Common myeloid progenitor, CD34-positive (primary cell): Measurements from ENCODE around the gene FTO.

Experiments used
- CTCF ChIA-PET: fragments of 350-600 bp; sonication (Branson Sonifier 250); formaldehyde crosslinking; loops from one replicate; lab custom pipeline; 2021; ENCODE audit warnings: antibody characterized with exemption; lab: Charles Lee
- POLR2A ChIA-PET: fragments of 350-600 bp; sonication (Branson Sonifier 250); formaldehyde crosslinking; loops from one replicate; lab custom pipeline; 2021; ENCODE audit warnings: antibody characterized with exemption; lab: Charles Lee
- DNase-seq, 3 donors: peaks; one replicate each; pipeline versions ENCODE4 v3.0.0 to v3.0.0-alpha.2; 2013
- H3K27ac ChIP-seq, 2 experiments: 1 replicate in 1 of 2; 2 replicates in 1 of 2; pipeline ENCODE4 v1.7.0; 2013; ENCODE audit warnings: inconsistent platforms in 2 of 2, low read length in 2 of 2, mild to moderate bottlenecking in 2 of 2, low read depth in 1 of 2, moderate library complexity in 1 of 2; ENCODE audit not compliant: severe bottlenecking in 2 of 2, insufficient read depth in 1 of 2, poor library complexity in 1 of 2
- H3K27me3 ChIP-seq, 5 experiments: replicated peaks in 2 of 5; 1 replicate in 3 of 5; 2 replicates in 2 of 5; pipeline versions ENCODE4 v1.6.1 to v1.7.0; 2013; ENCODE audit warnings: low read length in 4 of 5, mild to moderate bottlenecking in 2 of 5, moderate library complexity in 2 of 5, inconsistent platforms in 1 of 5; ENCODE audit not compliant: insufficient read depth in 5 of 5, control insufficient read depth in 4 of 5
- H3K36me3 ChIP-seq, 4 experiments: 1 replicate in 2 of 4; 2 replicates in 2 of 4; pipeline versions ENCODE4 v1.6.1 to v1.7.0; 2013; ENCODE audit warnings: low read length in 3 of 4, control low read depth in 1 of 4, mild to moderate bottlenecking in 1 of 4; ENCODE audit not compliant: control insufficient read depth in 4 of 4, insufficient read depth in 4 of 4
- H3K4me1 ChIP-seq, 4 experiments: 1 replicate in 3 of 4; 2 replicates in 1 of 4; pipeline versions ENCODE4 v1.6.1 to v1.7.1; 2013; ENCODE audit warnings: low read length in 3 of 4, mild to moderate bottlenecking in 3 of 4, control low read depth in 1 of 4, inconsistent platforms in 1 of 4, moderate library complexity in 1 of 4; ENCODE audit not compliant: control insufficient read depth in 4 of 4, insufficient read depth in 4 of 4; ENCODE audit errors: control extremely low read depth in 1 of 4
- H3K4me3 ChIP-seq, 7 experiments: 1 replicate in 4 of 7; 2 replicates in 3 of 7; pipeline versions ENCODE4 v1.5.1 to v1.7.0; 2013; ENCODE audit warnings: mild to moderate bottlenecking in 7 of 7, low read length in 6 of 7, moderate library complexity in 6 of 7, inconsistent platforms in 2 of 7, low read depth in 2 of 7, control low read depth in 1 of 7; ENCODE audit not compliant: insufficient read depth in 4 of 7, control insufficient read depth in 1 of 7; ENCODE audit errors: extremely low read depth in 1 of 7
- H3K9me3 ChIP-seq, 5 experiments: 1 replicate in 4 of 5; 2 replicates in 1 of 5; pipeline versions ENCODE4 v1.6.1 to v1.7.1; 2013; ENCODE audit warnings: low read length in 4 of 5, mild to moderate bottlenecking in 2 of 5, inconsistent platforms in 1 of 5, low read depth in 1 of 5, moderate library complexity in 1 of 5; ENCODE audit not compliant: control insufficient read depth in 4 of 5, insufficient read depth in 2 of 5; ENCODE audit errors: control extremely low read depth in 1 of 5
- WGBS: methylation state at CpG from one replicate; pipeline ENCODE4 v1.1.5; 2013; ENCODE audit not compliant: insufficient coverage; 5-methylcytosine and 5-hydroxymethylcytosine counted together

FTO gene

DNA sequence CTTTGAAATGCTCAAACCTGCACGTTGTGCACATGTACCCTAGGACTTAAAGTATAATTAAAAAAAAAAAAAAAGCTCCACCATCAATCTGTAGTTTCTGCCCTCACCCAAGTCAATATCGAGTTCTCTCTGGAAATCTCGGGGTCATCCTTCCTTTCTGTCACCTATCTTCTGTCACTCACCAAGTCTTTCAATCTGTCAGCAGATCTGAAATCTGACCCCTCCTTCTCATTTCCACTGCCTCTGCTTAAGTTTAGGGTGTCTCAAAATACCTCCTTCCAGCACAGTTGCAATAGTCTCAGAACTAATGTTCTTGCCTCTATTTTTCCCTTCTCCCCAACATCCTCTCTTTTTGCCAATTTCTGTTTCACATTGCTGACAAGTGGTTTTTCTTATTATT, 32.3 kb downstream of the FTO start:
- POLR2A ChIA-PET = no interaction called here
- Histone ChIP-seq H3K9me3 (no peaks in the 10 kb centered on the region), H3K27me3 (no peaks in the 10 kb centered on the region), H3K4me1 (no peaks in the 10 kb centered on the region), H3K27ac (no peak overlapping the region), H3K36me3 (no peaks in the 10 kb centered on the region), H3K4me3 (no peak overlapping the region)
- CTCF ChIA-PET = no interaction called here
- WGBS = 92% methylated on average over 2 of the region's 3 CpGs
- DNase-seq = no peak

DNA sequence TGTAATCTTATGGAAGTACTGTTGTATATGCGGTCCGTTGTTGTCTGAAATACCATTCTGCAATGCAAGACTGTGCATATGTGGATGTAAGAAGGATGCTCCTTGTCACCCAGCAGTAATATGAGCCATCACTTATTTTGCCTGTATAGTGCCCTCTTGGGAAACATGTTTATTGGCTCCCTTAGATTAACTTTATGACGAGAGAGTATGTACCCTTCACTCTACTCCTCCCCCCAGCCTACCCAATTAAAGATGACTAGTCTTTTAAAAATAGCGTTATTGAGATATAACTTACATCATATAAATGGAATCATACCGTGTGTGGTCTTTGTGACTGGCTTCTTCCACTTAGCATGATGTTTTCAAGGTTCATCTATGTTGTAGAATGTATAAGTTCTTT, 33.6 kb downstream of the FTO start:
- CTCF ChIA-PET = no interaction called here
- POLR2A ChIA-PET = no interaction called here
- WGBS = 94% methylated on average over 2 of the region's 5 CpGs

DNA sequence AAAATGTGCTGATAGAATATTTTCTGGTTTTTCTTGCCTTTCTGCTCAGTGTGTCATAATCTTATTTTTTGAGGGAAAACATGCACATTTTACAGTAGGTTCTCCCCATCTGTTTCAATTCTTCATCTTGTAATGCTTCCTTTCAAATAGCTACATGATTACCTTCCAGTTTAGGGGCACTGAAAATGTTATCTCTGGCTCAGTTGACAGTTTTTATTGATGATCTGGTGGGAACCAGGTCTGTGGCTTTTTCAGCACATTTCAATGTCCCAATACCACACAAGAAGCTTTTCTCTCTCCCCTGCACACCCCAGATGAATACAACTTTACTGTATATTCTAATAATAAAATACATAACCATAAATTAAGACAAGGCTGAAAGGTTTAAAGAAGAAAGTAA, 36.5 kb downstream of the FTO start:
- CTCF ChIA-PET = no interaction called here
- DNase-seq = no peak
- no peaks in the 10 kb centered on the region for H3K27me3 ChIP-seq
- no peak overlapping the region for H3K4me3 ChIP-seq
- peaks cover 0 to 8% (median 5%) of the 10 kb centered on the region in 4 experiments for H3K4me1 ChIP-seq
- H3K9me3 ChIP-seq = no peaks in the 10 kb centered on the region
- POLR2A ChIA-PET = no interaction called here
- no peak overlapping the region for H3K27ac ChIP-seq
- H3K36me3 ChIP-seq = no peaks in the 10 kb centered on the region

More for the DNA sequence above, 33.6 kb downstream of the FTO start:
- H3K9me3 ChIP-seq = no peaks in the 10 kb centered on the region
- H3K36me3 ChIP-seq = no peaks in the 10 kb centered on the region
- no peak overlapping the region for H3K27ac ChIP-seq
- no peak for DNase-seq
- no peaks in the 10 kb centered on the region for H3K27me3 ChIP-seq
- H3K4me3 ChIP-seq = no peak overlapping the region
- H3K4me1 ChIP-seq = no peaks in the 10 kb centered on the region

DNA sequence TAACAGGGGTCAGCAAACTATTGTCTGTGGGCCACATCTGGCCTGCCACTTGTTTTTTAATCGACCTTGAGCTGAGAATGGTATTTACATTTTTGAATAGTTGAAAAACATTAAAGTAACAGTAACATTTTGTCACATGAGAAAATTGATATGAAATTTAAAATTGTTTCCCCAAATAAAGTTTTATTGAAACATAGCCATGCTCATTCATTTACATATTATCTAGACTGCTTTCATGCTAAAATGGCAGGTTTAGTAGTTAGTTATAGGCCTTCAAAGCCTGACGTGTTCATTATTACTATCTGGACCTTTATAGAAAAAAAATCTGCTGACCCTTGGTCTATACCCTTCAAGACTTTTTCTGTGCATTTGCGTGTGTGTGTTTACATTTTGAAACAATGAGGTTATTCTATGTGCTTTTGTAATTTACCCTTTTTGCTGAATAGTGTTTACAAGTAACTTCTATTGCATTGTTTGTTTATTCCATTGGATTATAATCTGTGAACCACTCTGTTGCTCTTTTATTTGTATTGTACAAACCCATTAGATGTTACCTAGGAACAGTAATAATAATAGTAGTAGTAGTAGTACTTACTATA, 37.1 kb downstream of the FTO start:
- H3K27ac ChIP-seq = no peak overlapping the region
- ChIA-PET POLR2A (no interaction called here), CTCF (interaction anchor here (1.0 kb wide), 1 partner anchor 13 kb away, joined by 3 read pairs; no protein-coding TSS in a partner anchor)
- H3K4me3 ChIP-seq = no peak overlapping the region
- no peaks in the 10 kb centered on the region for H3K9me3 ChIP-seq
- H3K36me3 ChIP-seq = no peaks in the 10 kb centered on the region
- 100% methylated on average over 1 of the region's 3 CpGs for WGBS
- peaks cover 0 to 8% (median 5%) of the 10 kb centered on the region in 4 experiments for H3K4me1 ChIP-seq
- no peaks in the 10 kb centered on the region for H3K27me3 ChIP-seq
- no peak for DNase-seq

DNA sequence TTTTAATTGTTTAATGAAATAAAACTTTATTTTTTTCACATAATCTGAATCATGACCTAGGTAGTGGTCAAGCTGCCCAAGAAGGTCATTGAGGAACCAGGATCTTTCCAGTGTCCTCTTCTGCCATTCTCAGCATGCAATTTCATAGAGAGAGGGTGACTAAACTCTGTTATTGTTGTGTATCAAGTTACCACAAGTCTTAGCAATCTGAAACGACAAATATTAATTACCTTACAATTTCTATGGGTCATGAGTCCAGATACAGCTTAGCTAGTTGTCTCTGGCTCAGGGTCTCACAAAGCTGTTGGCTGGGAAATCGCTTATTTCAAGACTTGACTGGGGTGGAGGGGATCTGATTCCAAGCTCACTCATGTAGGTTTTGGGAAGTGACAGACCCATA, 37.6 kb downstream of the FTO start:
- no peak overlapping the region for H3K4me3 ChIP-seq
- H3K27me3 ChIP-seq = no peaks in the 10 kb centered on the region
- H3K27ac ChIP-seq = no peak overlapping the region
- no peak for DNase-seq
- ChIA-PET CTCF (interaction anchor here (1.0 kb wide), 1 partner anchor 12 kb away, joined by 3 read pairs; no protein-coding TSS in a partner anchor), POLR2A (no interaction called here)
- WGBS = 88% methylated on average over 1 of the region's 2 CpGs
- no peaks in the 10 kb centered on the region for H3K9me3 ChIP-seq
- H3K4me1 ChIP-seq = peaks cover 0 to 8% (median 5%) of the 10 kb centered on the region in 4 experiments
- H3K36me3 ChIP-seq = no peaks in the 10 kb centered on the region

DNA sequence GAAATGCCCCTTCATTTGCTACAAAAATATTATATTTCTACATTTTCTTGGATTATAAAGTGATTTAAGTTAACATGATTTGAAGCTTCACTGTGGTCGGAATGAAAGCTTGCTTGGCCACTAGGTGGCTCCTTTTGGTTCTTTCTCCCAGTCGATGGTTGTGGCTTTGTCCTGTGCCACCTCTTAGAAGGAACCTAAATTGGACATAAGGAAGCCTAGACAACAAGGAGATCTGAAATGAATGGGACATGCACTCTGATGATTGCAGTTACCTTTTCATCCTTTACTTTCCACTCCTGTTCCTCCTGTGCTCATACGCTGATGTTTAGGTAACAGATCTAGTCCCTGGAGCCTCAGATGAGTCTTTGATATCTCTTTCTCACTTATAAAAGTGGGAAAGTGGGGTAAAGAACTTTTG, 39.2 kb downstream of the FTO start:
- WGBS = 57% methylated on average over 1 of the region's 3 CpGs
- no peak overlapping the region for H3K4me3 ChIP-seq
- H3K4me1 ChIP-seq = peaks cover 0 to 8% (median 5%) of the 10 kb centered on the region in 4 experiments
- H3K9me3 ChIP-seq = peaks cover 0 to 2% (median 0%) of the 10 kb centered on the region in 5 experiments
- H3K36me3 ChIP-seq = no peaks in the 10 kb centered on the region
- H3K27me3 ChIP-seq = no peaks in the 10 kb centered on the region
- POLR2A ChIA-PET = no interaction called here
- CTCF ChIA-PET = interaction anchor here (1.1 to 2.1 kb wide), 6 partner anchors 11 to 65 kb away, joined by 3 to 8 read pairs (median 4); no protein-coding TSS in a partner anchor
- peak; percentile 12 to 33 (median 26) for DNase-seq
- no peak overlapping the region for H3K27ac ChIP-seq

DNA sequence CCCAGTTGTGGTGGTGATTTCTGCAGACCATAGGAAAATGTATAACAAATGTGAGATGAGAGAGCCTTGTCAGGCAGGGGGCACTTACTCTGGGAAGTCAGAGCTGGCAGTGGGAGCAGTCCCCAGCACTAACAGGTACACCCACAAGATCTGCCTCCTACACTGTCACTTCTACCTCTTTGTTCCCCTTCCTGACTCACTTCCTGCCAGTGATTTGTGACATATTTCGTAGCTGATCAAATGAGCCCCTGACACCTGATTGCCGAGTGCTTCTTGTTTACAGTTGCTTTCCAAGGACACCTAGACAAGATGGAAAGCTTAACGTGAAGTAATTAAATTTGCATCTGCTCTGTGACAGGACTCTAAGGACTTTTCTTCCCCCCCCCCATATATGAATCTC, 40.5 kb downstream of the FTO start:
- POLR2A ChIA-PET = interaction anchor here (0.6 kb wide), 1 partner anchor 16 kb away, joined by 3 read pairs; no protein-coding TSS in a partner anchor
- DNase-seq = peak in 2 of 3 donors; percentile 23 to 43
- H3K27me3 ChIP-seq = no peaks in the 10 kb centered on the region
- H3K36me3 ChIP-seq = no peaks in the 10 kb centered on the region
- CTCF ChIA-PET = interaction anchor here (0.5 to 2.1 kb wide), 4 partner anchors 14 to 134 kb away, joined by 3 to 5 read pairs (median 4); no protein-coding TSS in a partner anchor
- H3K27ac ChIP-seq = no peak overlapping the region
- 17% methylated on average over 2 of the region's 3 CpGs for WGBS
- peaks cover 0 to 2% (median 0%) of the 10 kb centered on the region in 5 experiments for H3K9me3 ChIP-seq
- H3K4me1 ChIP-seq = peaks cover 0 to 8% (median 5%) of the 10 kb centered on the region in 4 experiments
- H3K4me3 ChIP-seq = no peak overlapping the region
